HG02852 (cell line): ENCODE data around the gene SPTBN2.
"Not testable (repeated sequence)": the region's sequence is repeated elsewhere in the genome, so short reads cannot be mapped to it uniquely, and the experiment has no call there.

Source experiments
- ATAC-seq: cut with Tn5 transposase; IDR thresholded peaks from one replicate; pipeline ENCODE4 v1.9.1; 2021; ENCODE audit warnings: mild to moderate bottlenecking, moderate library complexity; ENCODE audit not compliant: unreplicated experiment

The SPTBN2 gene

GRCh38 chr11:66646828-66647227, 82.2 kb downstream of the SPTBN2 start:
- ATAC-seq = no peak

- ATAC-seq = no peak
Measured at GRCh38 chr11:66643745-66644437, 85.1 kb downstream of the SPTBN2 start.

DNA sequence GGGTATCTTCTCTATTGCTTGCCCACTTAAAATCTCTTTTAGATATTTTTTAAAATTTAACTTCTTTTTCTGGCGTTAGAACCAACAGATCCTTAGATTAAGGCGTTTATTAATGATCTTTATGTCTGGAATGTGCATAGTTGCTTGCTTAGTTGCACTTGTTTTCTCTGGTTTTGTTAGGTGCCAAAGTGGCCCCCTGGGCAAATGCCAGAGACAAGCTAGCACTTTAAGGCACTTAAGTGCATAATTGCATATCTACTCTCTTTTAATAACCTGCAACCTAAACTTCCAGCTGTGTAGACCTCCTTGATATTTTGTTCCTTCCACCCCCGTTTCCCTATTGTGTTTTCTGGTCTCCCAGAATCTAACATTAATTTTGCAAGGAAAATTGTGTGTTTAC, 87.2 kb downstream of the SPTBN2 start:
- no peak for ATAC-seq

GRCh38 chr11:66639814-66640340, 89.1 kb downstream of the SPTBN2 start:
- not testable (repeated sequence) for ATAC-seq

DNA sequence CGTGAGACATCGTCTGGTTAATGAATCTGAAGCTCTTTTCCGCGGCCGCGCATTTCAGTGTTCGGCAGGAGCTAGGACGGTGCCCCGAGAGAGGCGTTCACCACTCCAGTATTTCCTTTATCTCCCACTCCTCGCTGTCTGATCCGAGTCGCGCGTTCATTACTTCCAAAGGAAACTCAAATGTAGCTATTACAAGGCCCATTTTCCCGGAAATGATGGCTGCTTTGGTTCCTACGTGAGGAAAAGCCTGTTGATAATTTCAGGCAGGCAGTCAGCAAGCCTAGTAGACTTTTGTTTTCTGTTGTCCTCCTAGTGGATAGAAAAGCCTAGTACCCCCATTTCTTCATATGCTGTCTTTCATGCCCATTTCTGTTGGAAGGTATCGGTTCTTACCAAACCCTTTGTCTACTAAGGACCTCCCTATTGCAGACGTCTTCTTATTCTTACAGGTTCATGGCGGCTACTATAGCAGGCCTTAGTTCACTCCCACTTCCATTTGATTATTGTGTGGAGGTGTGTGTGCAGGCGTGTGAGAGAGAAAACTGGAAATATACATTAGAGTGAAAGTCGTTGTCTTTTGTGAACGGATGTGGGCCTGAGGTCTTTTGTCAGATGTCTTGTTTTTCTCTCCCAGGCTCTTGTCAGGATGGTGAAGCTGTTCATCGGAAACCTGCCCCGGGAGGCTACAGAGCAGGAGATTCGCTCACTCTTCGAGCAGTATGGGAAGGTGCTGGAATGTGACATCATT, 89.8 kb downstream of the SPTBN2 start:
- no peak for ATAC-seq

- ATAC-seq = peak; percentile 92
Measured at GRCh38 chr11:66638177-66639065, 90.6 kb downstream of the SPTBN2 start, which contains the start of gene RBM4. RBM4 (plus strand) TSS chr11:66638703; CDS start chr11:66639712, 1,009 bp downstream.

GRCh38 chr11:66637557-66638176, 91.3 kb downstream of the SPTBN2 start:
- no peak for ATAC-seq

- no peak for ATAC-seq
Measured at GRCh38 chr11:66636411-66636810, 92.6 kb downstream of the SPTBN2 start.
